Stimulated activated naive CD8-positive, alpha-beta T cell treated with anti-CD3 and anti-CD28 coated beads, Interleukin-15, Interleukin-2, amounts not matched to agents 100 U/mL and 50 U/mL, for 24 hours (primary cell): Measurements from ENCODE around the gene SPECC1.
A peak's percentile ranks its signal among the peaks of the same experiment; 100 is the strongest.
"Not testable (repeated sequence)": the region's sequence is repeated elsewhere in the genome, so short reads cannot be mapped to it uniquely, and the experiment has no call there.

Source experiments
- ATAC-seq: fragments of 150-1000 bp; cut with Tn5 transposase; one replicate; pipeline ENCODE4 v1.10.0; 2021
- DNase-seq: peaks from one replicate; pipeline ENCODE4 v3.0.0; 2021

Gene SPECC1

GRCh38 chr17:20128036-20128667, 119.0 kb downstream of the SPECC1 start:
- DNase-seq = no peak
- no peak for ATAC-seq

- ATAC-seq (no peak), DNase-seq (no peak)
These were observed 124.4 kb downstream of the SPECC1 start for GRCh38 chr17:20133517-20133916.

- no peak for ATAC-seq
- DNase-seq = no peak
These were observed 132.2 kb downstream of the SPECC1 start for GRCh38 chr17:20141198-20141972.

- no peak for DNase-seq
These were observed 133.1 kb downstream of the SPECC1 start for GRCh38 chr17:20142268-20142667.

GRCh38 chr17:20143740-20144139, 134.6 kb downstream of the SPECC1 start:
- no peak for DNase-seq
- no peak for ATAC-seq

More at GRCh38 chr17:20142268-20142667, 133.1 kb downstream of the SPECC1 start:
- ATAC-seq = no peak

GRCh38 chr17:20145567-20145966, 136.4 kb downstream of the SPECC1 start:
- DNase-seq (no peak), ATAC-seq (no peak)

- DNase-seq = no peak
- no peak for ATAC-seq
These were observed 140.1 kb downstream of the SPECC1 start for GRCh38 chr17:20149251-20149650.

- no peak for DNase-seq
- ATAC-seq = no peak
These were observed 142.0 kb downstream of the SPECC1 start for GRCh38 chr17:20151174-20151573.

GRCh38 chr17:20153231-20153630, 144.1 kb downstream of the SPECC1 start:
- DNase-seq (no peak), ATAC-seq (no peak)

- DNase-seq (no peak), ATAC-seq (no peak)
These were observed 145.3 kb downstream of the SPECC1 start for GRCh38 chr17:20154286-20155000.

GRCh38 chr17:20155258-20156195, 146.4 kb downstream of the SPECC1 start:
- ATAC-seq = peak; percentile 96
- DNase-seq = peak; percentile 95

GRCh38 chr17:20156196-20157000, 147.2 kb downstream of the SPECC1 start:
- ATAC-seq (peak; percentile 10), DNase-seq (peak; percentile 31)

- ATAC-seq (no peak), DNase-seq (no peak)
These were observed 147.8 kb downstream of the SPECC1 start for GRCh38 chr17:20157001-20157310.

GRCh38 chr17:20158580-20158979, 149.4 kb downstream of the SPECC1 start:
- no peak for DNase-seq

GRCh38 chr17:20159406-20160069, 150.4 kb downstream of the SPECC1 start:
- DNase-seq = no peak
- ATAC-seq = no peak

More at GRCh38 chr17:20158580-20158979, 149.4 kb downstream of the SPECC1 start:
- no peak for ATAC-seq

GRCh38 chr17:20165516-20165915, 156.4 kb downstream of the SPECC1 start:
- DNase-seq, ATAC-seq: not testable (repeated sequence)

GRCh38 chr17:20170085-20170484, 160.9 kb downstream of the SPECC1 start:
- ATAC-seq = no peak
- no peak for DNase-seq

GRCh38 chr17:20171741-20172365, 162.7 kb downstream of the SPECC1 start:
- DNase-seq (no peak), ATAC-seq (no peak)

- ATAC-seq = no peak
- no peak for DNase-seq
These were observed 163.2 kb downstream of the SPECC1 start for GRCh38 chr17:20172376-20172775.

- ATAC-seq = no peak
- no peak for DNase-seq
These were observed 163.9 kb downstream of the SPECC1 start for GRCh38 chr17:20173091-20173490.
